ENCODE results near the gene SIL1.
"Not testable (repeated sequence)": the region's sequence is repeated elsewhere in the genome, so short reads cannot be mapped to it uniquely, and the experiment has no call there.

Gene SIL1

GRCh38 chr5:139068060-139068459, 130.1 kb downstream of the SIL1 start:
- DNase-seq (ENCODE audit: low read depth) = no peak

- no peak for DNase-seq (ENCODE audit: low read depth)
Measured at GRCh38 chr5:139065306-139065705, 132.9 kb downstream of the SIL1 start.

GRCh38 chr5:139064613-139065012, 133.6 kb downstream of the SIL1 start:
- no peak for DNase-seq (ENCODE audit: low read depth)

DNA sequence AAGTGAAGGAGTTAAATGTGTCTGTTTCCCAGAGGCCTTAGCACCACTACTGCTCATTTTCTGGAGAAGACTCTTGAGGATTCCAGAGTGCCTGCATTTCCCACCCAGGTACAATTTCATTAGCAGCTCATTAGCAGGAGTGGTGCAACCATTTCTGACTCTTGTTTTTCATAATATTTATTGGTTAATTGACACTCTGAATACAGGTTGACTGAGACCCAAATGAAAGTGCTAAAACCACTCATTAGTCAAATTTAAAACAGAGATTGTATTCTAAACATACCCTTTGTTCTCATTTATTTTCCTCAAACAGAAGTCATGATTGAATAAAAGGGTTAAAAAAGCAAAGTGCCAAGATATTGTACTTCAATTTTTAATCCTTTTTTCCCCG, 134.5 kb downstream of the SIL1 start:
- no peak for DNase-seq (ENCODE audit: low read depth)

- no peak for DNase-seq (ENCODE audit: low read depth)
Measured at GRCh38 chr5:139062910-139063663, 135.1 kb downstream of the SIL1 start.

GRCh38 chr5:139061856-139062255, 136.3 kb downstream of the SIL1 start:
- no peak for DNase-seq (ENCODE audit: low read depth)

GRCh38 chr5:139061274-139061673, 136.9 kb downstream of the SIL1 start:
- DNase-seq (ENCODE audit: low read depth) = peak; percentile 33

- DNase-seq (ENCODE audit: low read depth) = peak; percentile 23
Measured at GRCh38 chr5:139058121-139058520, 140.0 kb downstream of the SIL1 start.

DNA sequence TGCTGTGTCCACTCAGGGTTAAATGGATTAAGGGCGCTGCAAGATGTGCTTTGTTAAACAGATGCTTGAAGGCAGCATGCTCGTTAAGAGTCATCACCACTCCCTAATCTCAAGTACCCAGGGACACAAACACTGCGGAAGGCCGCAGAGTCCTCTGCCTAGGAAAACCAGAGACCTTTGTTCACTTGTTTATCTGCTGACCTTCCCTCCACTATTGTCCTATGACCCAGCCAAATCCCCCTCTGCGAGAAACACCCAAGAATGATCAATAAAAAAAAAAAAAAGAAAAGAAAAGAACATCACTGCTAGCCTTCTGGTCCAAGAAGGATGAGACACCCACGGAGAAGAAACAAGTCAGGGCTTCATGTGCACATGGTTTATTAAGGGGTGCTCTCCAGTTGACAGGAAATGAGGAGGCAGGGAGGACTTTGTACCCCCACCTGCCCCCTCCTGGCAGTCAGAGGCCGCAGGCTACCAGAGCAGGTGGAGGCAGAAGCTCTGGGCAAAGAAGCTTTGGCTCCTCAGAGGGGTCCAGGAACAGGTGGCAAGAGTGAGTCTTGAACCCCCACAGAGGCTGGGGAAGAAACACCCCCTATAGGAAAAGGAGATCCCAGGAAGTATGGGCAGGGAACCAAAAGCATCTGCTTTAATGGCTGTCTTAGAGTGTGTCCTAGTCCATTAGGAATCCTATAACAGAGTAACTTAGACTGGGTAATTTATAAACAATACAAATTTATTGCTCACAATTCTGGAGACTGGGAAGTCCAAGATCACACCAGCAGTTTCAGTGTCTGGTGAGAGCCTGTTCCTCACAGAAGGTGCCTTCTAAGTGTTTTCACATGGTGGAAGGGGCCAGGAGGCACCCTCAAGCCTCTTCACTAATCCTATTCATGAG, 140.9 kb downstream of the SIL1 start:
- not testable (repeated sequence) for DNase-seq (ENCODE audit: low read depth)

- no peak for DNase-seq (ENCODE audit: low read depth)
Measured at GRCh38 chr5:139052975-139053374, 145.2 kb downstream of the SIL1 start.

GRCh38 chr5:139051392-139051791, 146.8 kb downstream of the SIL1 start:
- no peak for DNase-seq (ENCODE audit: low read depth)

- no peak for DNase-seq (ENCODE audit: low read depth)
Measured at GRCh38 chr5:139050432-139050831, 147.7 kb downstream of the SIL1 start.

- no peak for DNase-seq (ENCODE audit: low read depth)
Measured at GRCh38 chr5:139049780-139050179, 148.4 kb downstream of the SIL1 start.

DNA sequence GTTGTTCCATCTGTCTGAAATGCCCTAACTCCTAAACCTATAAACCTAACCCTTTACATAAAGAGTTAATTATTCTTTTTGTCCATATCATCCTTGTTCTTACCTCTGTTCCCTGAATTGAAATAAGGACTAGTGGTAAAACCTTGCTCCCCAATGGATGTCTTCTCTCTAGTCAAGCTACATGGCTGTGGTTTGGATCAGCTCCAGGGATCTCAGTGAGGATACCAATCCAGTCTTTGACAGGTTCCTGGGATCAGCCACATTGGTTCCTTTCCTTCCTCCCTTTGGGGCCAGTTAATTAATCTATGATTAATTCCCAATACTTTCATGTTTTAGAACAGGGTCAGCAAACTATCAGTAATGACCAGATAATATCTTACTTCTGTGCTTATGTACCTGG, 151.6 kb downstream of the SIL1 start:
- no peak for DNase-seq (ENCODE audit: low read depth)

GRCh38 chr5:139043157-139043905, 154.8 kb downstream of the SIL1 start:
- DNase-seq (ENCODE audit: low read depth) = no peak

GRCh38 chr5:139040081-139040480, 158.1 kb downstream of the SIL1 start:
- no peak for DNase-seq (ENCODE audit: low read depth)

DNA sequence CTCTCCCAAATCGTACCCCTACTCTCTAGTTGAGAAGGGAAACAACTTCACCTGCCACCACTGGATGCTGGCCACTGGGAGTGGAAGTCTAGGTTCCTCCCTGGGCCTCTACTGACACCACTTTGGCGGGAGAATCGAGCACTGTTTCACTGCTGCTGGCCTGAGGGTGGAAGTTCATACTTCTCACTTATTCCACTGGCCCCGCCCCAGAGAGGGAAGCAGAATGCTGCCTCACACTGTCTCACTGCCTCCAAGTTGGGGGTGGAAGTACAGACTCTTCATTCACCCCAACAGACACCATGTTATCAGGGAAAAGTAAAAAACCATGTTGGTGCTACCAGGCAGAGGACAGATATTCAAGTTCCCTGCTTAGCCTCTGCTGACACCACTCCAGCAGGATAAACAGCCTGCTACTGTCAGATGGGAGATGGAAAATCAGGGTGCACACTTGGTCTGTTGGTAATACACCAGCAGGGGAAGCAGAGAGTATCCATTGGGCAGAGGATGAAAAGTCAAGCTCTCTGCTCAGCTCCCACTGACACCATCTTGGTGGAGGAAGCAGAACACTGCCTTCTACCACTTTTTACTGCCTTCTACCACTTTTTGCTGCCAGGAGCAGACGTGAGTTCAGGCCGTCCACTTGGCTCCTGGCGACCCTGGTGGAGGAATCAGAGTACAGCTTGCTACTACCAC, 159.4 kb downstream of the SIL1 start:
- no peak for DNase-seq (ENCODE audit: low read depth)

GRCh38 chr5:139037732-139038131, 160.4 kb downstream of the SIL1 start:
- DNase-seq (ENCODE audit: low read depth) = no peak

DNA sequence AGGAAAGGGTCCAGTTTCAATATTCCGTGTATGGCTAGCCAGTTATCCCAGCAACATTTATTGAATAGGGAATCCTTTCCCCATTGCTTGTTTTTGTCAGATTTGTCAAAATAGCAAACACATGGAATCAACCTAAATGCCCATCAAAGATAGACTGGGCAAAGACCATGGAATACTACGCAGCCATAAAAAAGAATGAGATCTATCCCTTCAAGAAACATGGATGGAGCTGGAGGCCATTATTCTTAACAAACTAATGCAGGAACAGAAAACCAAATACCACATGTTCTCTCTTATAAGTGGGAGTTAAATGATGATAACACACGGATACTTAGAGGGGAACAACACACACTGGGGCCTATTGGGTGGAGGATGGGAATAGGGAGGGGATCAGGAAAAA, 161.8 kb downstream of the SIL1 start:
- DNase-seq (ENCODE audit: low read depth) = not testable (repeated sequence)

- DNase-seq (ENCODE audit: low read depth) = no peak
Measured at GRCh38 chr5:139027150-139027549, 171.0 kb downstream of the SIL1 start.

GRCh38 chr5:139025651-139026050, 172.5 kb downstream of the SIL1 start:
- no peak for DNase-seq (ENCODE audit: low read depth)

- no peak for DNase-seq (ENCODE audit: low read depth)
Measured at GRCh38 chr5:139023286-139023685, 174.9 kb downstream of the SIL1 start.
